GM19397 (cell line): ENCODE measurements around the gene ZNF57.
"Not testable (repeated sequence)": the region's sequence is repeated elsewhere in the genome, so short reads cannot be mapped to it uniquely, and the experiment has no call there.

Experiments used
- ATAC-seq: cut with Tn5 transposase; IDR thresholded peaks from one replicate; pipeline ENCODE4 v1.9.1; 2021; ENCODE audit warnings: mild to moderate bottlenecking, moderate library complexity; ENCODE audit not compliant: unreplicated experiment

The ZNF57 gene

GRCh38 chr19:2950286-2951124, 49.8 kb downstream of the ZNF57 start:
- peak; percentile 94 for ATAC-seq

- ATAC-seq, result no peak
Measured at GRCh38 chr19:2952953-2953481, 52.3 kb downstream of the ZNF57 start.

GRCh38 chr19:2957160-2957559, 56.4 kb downstream of the ZNF57 start:
- no peak for ATAC-seq

GRCh38 chr19:2960120-2960519, 59.4 kb downstream of the ZNF57 start:
- no peak for ATAC-seq

GRCh38 chr19:2962018-2962670, 61.4 kb downstream of the ZNF57 start:
- ATAC-seq, result no peak

GRCh38 chr19:2963122-2963521, 62.4 kb downstream of the ZNF57 start:
- ATAC-seq, result no peak

- not testable (repeated sequence) for ATAC-seq
Measured at GRCh38 chr19:2963631-2964030, 62.9 kb downstream of the ZNF57 start.

GRCh38 chr19:2964874-2965273, 64.1 kb downstream of the ZNF57 start:
- no peak for ATAC-seq

- ATAC-seq, result no peak
Measured at GRCh38 chr19:2967972-2968371, 67.2 kb downstream of the ZNF57 start.
